GM19351 (cell line): ENCODE data around the gene STAP1.

Source experiments
- ATAC-seq: cut with Tn5 transposase; IDR thresholded peaks from one replicate; pipeline ENCODE4 v1.9.1; 2021; ENCODE audit warnings: mild to moderate bottlenecking, moderate library complexity; ENCODE audit not compliant: unreplicated experiment

The STAP1 gene

GRCh38 chr4:67555447-67555846, 3.1 kb upstream of the STAP1 start:
- no peak for ATAC-seq

- peak; percentile 33 for ATAC-seq
These were observed 2.1 kb upstream of the STAP1 start for GRCh38 chr4:67556436-67556835.

GRCh38 chr4:67565284-67565683, 6.8 kb downstream of the STAP1 start:
- no peak for ATAC-seq

GRCh38 chr4:67566335-67566734, 7.8 kb downstream of the STAP1 start:
- ATAC-seq: no peak

GRCh38 chr4:67568820-67569219, 10.3 kb downstream of the STAP1 start:
- ATAC-seq: no peak

GRCh38 chr4:67570537-67570936, 12.0 kb downstream of the STAP1 start:
- ATAC-seq: no peak

- ATAC-seq: no peak
These were observed 13.4 kb downstream of the STAP1 start for GRCh38 chr4:67571975-67572374.

GRCh38 chr4:67573193-67573592, 14.7 kb downstream of the STAP1 start:
- ATAC-seq: no peak

GRCh38 chr4:67575232-67576058, 16.9 kb downstream of the STAP1 start:
- peak; percentile 84 for ATAC-seq

GRCh38 chr4:67576059-67576466, 17.5 kb downstream of the STAP1 start:
- no peak for ATAC-seq

GRCh38 chr4:67576538-67576937, 18.0 kb downstream of the STAP1 start:
- peak; percentile 50 for ATAC-seq

- ATAC-seq: peak; percentile 32
These were observed 22.1 kb downstream of the STAP1 start for GRCh38 chr4:67580577-67580976.

- peak; percentile 46 for ATAC-seq
These were observed 22.8 kb downstream of the STAP1 start for GRCh38 chr4:67581208-67581857.

- no peak for ATAC-seq
These were observed 23.4 kb downstream of the STAP1 start for GRCh38 chr4:67581913-67582312.

- ATAC-seq: no peak
These were observed 26.0 kb downstream of the STAP1 start for GRCh38 chr4:67584496-67584895.

GRCh38 chr4:67587156-67587555, 28.6 kb downstream of the STAP1 start:
- ATAC-seq: no peak

GRCh38 chr4:67593741-67594175, 35.2 kb downstream of the STAP1 start:
- ATAC-seq: no peak

GRCh38 chr4:67603310-67604028, 44.9 kb downstream of the STAP1 start:
- no peak for ATAC-seq

GRCh38 chr4:67604029-67604381, 45.5 kb downstream of the STAP1 start:
- no peak for ATAC-seq

GRCh38 chr4:67604749-67605148, 46.2 kb downstream of the STAP1 start:
- ATAC-seq: no peak

GRCh38 chr4:67608027-67608426, 49.5 kb downstream of the STAP1 start:
- no peak for ATAC-seq

GRCh38 chr4:67614186-67614585, 55.7 kb downstream of the STAP1 start:
- ATAC-seq: no peak
